HG03469 (cell line): ENCODE results near the gene SIAH3.

Experiments used
- ATAC-seq: cut with Tn5 transposase; IDR thresholded peaks from one replicate; pipeline ENCODE4 v1.9.1; 2021; ENCODE audit warnings: mild to moderate bottlenecking, moderate library complexity, moderate number of reproducible peaks; ENCODE audit not compliant: unreplicated experiment

SIAH3 gene

GRCh38 chr13:45748941-45749759 lies 102.4 kb downstream of the SIAH3 start:
- no peak for ATAC-seq

GRCh38 chr13:45747071-45747470 lies 104.5 kb downstream of the SIAH3 start:
- ATAC-seq: no peak

- no peak for ATAC-seq
These were observed 106.6 kb downstream of the SIAH3 start for GRCh38 chr13:45744979-45745378.

GRCh38 chr13:45742985-45743384 lies 108.6 kb downstream of the SIAH3 start:
- no peak for ATAC-seq

DNA sequence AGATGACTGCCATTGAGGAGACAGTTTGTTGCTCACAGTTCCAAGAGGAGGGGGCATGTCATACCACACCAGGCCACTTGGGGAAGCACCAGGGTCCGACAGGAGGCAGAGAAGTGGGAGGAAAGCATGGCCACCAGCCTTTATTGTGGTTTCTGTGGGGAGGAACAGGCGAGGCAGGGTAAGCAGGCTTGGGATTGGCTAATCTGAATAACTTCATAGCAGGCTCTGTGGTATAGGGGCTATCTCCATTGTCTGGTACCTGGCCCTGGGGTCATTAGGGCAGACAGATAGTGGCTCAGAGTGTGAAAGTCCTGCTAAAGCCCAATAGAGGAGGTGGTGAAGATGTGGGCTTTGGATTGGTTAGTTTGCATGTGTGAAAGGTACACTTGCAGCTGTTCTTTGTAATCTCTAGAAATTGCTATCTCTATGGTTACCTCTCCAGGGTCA lies 114.0 kb downstream of the SIAH3 start:
- no peak for ATAC-seq

GRCh38 chr13:45733361-45733760 lies 118.2 kb downstream of the SIAH3 start:
- no peak for ATAC-seq

GRCh38 chr13:45732916-45733315 lies 118.6 kb downstream of the SIAH3 start:
- ATAC-seq: no peak

DNA sequence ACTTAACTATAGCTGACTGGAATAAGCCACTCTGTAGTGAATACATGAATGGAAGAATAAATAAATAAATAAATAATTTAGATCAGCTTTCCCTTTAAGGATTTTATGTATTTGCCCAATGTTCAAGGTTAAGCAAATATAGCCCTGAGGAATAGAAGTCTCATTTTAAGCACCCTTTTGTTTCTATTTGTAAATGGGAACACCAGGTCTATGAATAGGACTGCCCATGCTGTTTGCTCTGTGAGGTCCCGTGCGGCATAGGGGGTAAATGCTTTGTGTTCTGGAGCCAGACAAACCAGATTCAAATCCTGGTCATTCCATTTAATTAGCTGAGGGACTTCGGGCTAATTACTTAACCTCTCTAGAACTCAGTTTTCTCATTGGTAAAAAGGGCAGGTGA lies 120.1 kb downstream of the SIAH3 start:
- no peak for ATAC-seq

GRCh38 chr13:45728759-45729158 lies 122.8 kb downstream of the SIAH3 start:
- no peak for ATAC-seq
